ENCODE results near the gene AFG3L2.

Gene AFG3L2

DNA sequence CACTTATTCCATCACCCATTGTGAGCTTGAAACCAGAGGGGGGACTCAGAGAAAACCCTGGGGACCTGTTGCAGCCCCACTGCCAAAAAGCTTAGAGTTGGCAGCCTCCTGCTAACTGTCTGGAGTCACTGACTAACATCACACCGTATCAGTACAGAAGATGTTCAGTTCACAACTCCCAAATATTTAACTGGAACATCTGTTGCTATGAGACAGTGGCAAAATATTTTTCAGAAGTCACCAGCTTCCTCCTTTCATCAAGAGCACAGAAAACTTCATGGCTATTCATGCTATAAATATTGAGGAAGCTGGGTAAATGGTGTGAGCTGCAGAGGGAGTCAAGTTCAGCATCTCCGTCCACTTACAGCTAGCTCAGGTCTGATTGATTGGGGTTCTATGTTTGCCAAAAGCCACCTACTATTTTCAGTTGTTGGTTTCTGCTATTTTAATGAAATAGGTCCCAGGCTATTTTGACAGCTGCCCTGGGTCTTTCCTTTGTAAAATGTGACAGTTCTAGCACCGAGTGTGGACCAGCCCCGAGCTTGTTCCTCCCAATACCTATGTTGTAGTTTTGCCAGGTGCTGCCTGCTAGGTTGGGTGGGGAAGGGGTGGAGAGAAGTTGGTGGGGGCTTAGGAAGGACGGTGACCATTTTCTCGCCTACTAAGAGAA lies 59.2 kb downstream of the AFG3L2 start:
- ChIA-PET CTCF (interaction anchor here (0.7 to 8.0 kb wide), 9 partner anchors 9 to 1737 kb away, joined by 3 to 81 read pairs (median 3); no protein-coding TSS in a partner anchor), POLR2A (interaction anchor here (0.5 to 0.8 kb wide), 4 partner anchors 9 to 123 kb away, joined by 3 to 5 read pairs (median 3); partner anchors contain the start of gene AFG3L2)
- no peak for DNase-seq (ENCODE audit: extremely low spot score)
- TF ChIP-seq, protein P1, sequence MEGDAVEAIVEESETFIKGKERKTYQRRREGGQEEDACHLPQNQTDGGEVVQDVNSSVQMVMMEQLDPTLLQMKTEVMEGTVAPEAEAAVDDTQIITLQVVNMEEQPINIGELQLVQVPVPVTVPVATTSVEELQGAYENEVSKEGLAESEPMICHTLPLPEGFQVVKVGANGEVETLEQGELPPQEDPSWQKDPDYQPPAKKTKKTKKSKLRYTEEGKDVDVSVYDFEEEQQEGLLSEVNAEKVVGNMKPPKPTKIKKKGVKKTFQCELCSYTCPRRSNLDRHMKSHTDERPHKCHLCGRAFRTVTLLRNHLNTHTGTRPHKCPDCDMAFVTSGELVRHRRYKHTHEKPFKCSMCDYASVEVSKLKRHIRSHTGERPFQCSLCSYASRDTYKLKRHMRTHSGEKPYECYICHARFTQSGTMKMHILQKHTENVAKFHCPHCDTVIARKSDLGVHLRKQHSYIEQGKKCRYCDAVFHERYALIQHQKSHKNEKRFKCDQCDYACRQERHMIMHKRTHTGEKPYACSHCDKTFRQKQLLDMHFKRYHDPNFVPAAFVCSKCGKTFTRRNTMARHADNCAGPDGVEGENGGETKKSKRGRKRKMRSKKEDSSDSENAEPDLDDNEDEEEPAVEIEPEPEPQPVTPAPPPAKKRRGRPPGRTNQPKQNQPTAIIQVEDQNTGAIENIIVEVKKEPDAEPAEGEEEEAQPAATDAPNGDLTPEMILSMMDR (IDR thresholded peaks at IDR 0.05; ENCODE audit: control extremely low read depth, extremely low read depth, low read depth, missing control alignments): no peak

- ChIA-PET POLR2A (no interaction called here), CTCF (interaction anchor here (1.0 to 8.0 kb wide), 3 partner anchors 9 to 61 kb away, joined by 3 to 81 read pairs (median 3); partner anchors contain the start of gene AFG3L2)
- TF ChIP-seq, protein P1 (IDR thresholded peaks at IDR 0.05; ENCODE audit: control extremely low read depth, extremely low read depth, low read depth, missing control alignments): no peak
- no peak for DNase-seq (ENCODE audit: extremely low spot score)
Measured at GRCh38 chr18:12315911-12316310, 61.1 kb downstream of the AFG3L2 start.

- ChIA-PET POLR2A (no interaction called here), CTCF (interaction anchor here (1.7 to 8.0 kb wide), 2 partner anchors 12 to 62 kb away, joined by 3 to 81 read pairs; partner anchors contain the start of gene AFG3L2)
- TF ChIP-seq, protein P1 (IDR thresholded peaks at IDR 0.05; ENCODE audit: control extremely low read depth, extremely low read depth, low read depth, missing control alignments): no peak
- DNase-seq (ENCODE audit: extremely low spot score): no peak
Measured at GRCh38 chr18:12315490-12315889, 61.5 kb downstream of the AFG3L2 start.

DNA sequence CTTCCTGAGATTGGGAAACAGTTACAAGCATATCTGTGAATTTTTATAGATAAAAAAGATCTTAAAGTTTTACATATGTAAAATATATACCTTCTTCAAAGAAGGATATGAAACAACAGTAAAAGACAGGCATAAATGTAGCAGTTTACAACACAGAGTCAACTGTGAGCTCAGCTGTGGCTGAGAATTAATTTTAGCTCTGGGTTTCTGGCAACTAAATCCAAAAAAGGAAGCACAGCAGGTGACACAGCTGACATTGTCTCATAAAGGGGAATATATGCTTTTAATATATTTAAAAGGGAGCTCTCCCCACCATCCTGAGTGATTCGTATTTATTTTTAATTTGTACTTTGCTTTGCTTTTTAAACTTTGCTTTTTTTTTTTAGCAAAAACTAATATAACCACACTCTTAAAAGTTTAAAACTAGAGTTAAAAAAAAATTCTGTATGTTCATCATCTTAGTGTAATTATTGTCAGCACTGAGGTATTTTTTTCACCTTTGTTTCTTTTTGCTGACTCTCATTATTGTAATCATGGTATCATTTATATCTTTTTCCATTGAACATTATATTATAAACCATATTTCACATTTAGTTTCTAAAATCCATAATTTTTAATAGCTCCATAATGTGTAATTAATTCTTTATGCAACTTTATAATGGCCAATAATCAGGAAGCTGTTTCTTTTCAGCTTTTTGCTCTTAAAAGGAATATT lies 62.3 kb downstream of the AFG3L2 start:
- CTCF ChIA-PET: interaction anchor here (1.1 to 8.0 kb wide), 4 partner anchors 8 to 62 kb away, joined by 3 to 81 read pairs (median 6); partner anchors contain the start of gene AFG3L2
- TF ChIP-seq, protein P1 (IDR thresholded peaks at IDR 0.05; ENCODE audit: control extremely low read depth, extremely low read depth, low read depth, missing control alignments): no peak
- DNase-seq (ENCODE audit: extremely low spot score): no peak
- POLR2A ChIA-PET: interaction anchor here (1.1 kb wide), 1 partner anchor 63 kb away, joined by 6 read pairs; the partner anchor contains the start of gene AFG3L2

GRCh38 chr18:12313530-12314245 lies 63.3 kb downstream of the AFG3L2 start:
- CTCF ChIA-PET: interaction anchor here (1.1 to 8.0 kb wide), 3 partner anchors 9 to 14 kb away, joined by 5 to 81 read pairs (median 8); no protein-coding TSS in a partner anchor
- no peak for DNase-seq (ENCODE audit: extremely low spot score)
- POLR2A ChIA-PET: interaction anchor here (1.1 kb wide), 1 partner anchor 64 kb away, joined by 6 read pairs; the partner anchor contains the start of gene AFG3L2
- TF ChIP-seq, protein P1 (IDR thresholded peaks at IDR 0.05; ENCODE audit: control extremely low read depth, extremely low read depth, low read depth, missing control alignments): no peak

DNA sequence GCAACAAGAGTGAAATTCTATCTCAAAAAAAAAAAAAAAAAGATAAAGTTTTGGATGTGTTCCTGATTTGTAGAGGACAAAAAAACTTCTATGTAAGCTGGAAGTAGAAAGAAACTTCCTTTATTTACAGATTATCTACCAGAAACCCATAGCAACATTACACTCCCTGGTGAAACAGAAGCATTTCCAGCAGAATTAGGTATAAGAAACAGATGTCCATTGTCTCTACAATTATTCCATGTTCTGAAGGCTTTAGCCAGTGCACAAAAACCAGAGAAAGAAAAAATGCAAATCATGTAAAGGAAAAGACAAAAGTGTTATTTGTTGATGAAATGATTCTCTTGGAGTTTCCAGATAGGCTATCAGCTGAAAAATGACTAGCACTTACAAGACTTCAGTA lies 64.1 kb downstream of the AFG3L2 start:
- CTCF ChIA-PET: interaction anchor here (0.9 to 8.0 kb wide), 3 partner anchors 12 to 36 kb away, joined by 3 to 81 read pairs (median 8); no protein-coding TSS in a partner anchor
- POLR2A ChIA-PET: no interaction called here
- TF ChIP-seq, protein P1 (IDR thresholded peaks at IDR 0.05; ENCODE audit: control extremely low read depth, extremely low read depth, low read depth, missing control alignments): no peak

More for the DNA sequence above, 64.1 kb downstream of the AFG3L2 start:
- DNase-seq (ENCODE audit: extremely low spot score): no peak

Data from GM10248 (cell line).